Muscle of leg (tissue), 11 donors: ENCODE measurements around the gene KCTD19. TPM values are rescaled to one million over a fixed set of nuclear protein-coding genes. Genes with fewer than 3 reads are reported as not detected.

Experiments
- DNase-seq: peaks from one replicate; pipeline ENCODE4 v3.0.0; 2013
- H3K27ac ChIP-seq: one replicate; pipeline ENCODE4 v1.5.1; 2013; ENCODE audit warnings: mild to moderate bottlenecking, low read length, control low read depth
- H3K27me3 ChIP-seq: one replicate; pipeline ENCODE4 v1.6.1; 2013; ENCODE audit warnings: low read length; ENCODE audit not compliant: control insufficient read depth, insufficient read depth
- H3K36me3 ChIP-seq: one replicate; pipeline ENCODE4 v1.6.1; 2013; ENCODE audit warnings: low read length; ENCODE audit not compliant: control insufficient read depth, insufficient read depth
- H3K4me1 ChIP-seq: one replicate; pipeline ENCODE4 v1.6.1; 2013; ENCODE audit warnings: low read length; ENCODE audit not compliant: control insufficient read depth, insufficient read depth
- H3K4me3 ChIP-seq: one replicate; pipeline ENCODE4 v1.5.1; 2013; ENCODE audit warnings: low read length, control low read depth
- H3K9me3 ChIP-seq: replicated peaks from 2 replicates; pipeline ENCODE4 v1.6.1; 2013; ENCODE audit warnings: low read depth, low read length; ENCODE audit not compliant: control insufficient read depth
- WGBS: methylation state at CpG from one replicate; pipeline ENCODE4 v1.1.5; 2013; ENCODE audit warnings: missing lambda C conversion rate; ENCODE audit not compliant: insufficient coverage; 5-methylcytosine and 5-hydroxymethylcytosine counted together
- polyA plus RNA-seq, 8 donors: library from polyadenylated mRNA; unstranded; fragments of 120-200 nt; gene quantifications; one replicate each; pipeline versions ENCODE4 v1.2.1 to v1.2.3, GENCODE V29; 2013; ENCODE audit warnings: inconsistent platforms in 1 of 8, low replicate concordance in 1 of 8; ENCODE audit not compliant: insufficient read length in 8 of 8, insufficient read depth in 1 of 8
- total RNA-seq: library from RNA; stranded (reverse); fragments of 120-200 nt; gene quantifications from one replicate; pipeline ENCODE4 v1.2.4, GENCODE V29; 2013

Gene KCTD19
- total and polyA plus RNA-seq, 9 donors = 0.04 to 0.44 (median 0.23) TPM

DNA sequence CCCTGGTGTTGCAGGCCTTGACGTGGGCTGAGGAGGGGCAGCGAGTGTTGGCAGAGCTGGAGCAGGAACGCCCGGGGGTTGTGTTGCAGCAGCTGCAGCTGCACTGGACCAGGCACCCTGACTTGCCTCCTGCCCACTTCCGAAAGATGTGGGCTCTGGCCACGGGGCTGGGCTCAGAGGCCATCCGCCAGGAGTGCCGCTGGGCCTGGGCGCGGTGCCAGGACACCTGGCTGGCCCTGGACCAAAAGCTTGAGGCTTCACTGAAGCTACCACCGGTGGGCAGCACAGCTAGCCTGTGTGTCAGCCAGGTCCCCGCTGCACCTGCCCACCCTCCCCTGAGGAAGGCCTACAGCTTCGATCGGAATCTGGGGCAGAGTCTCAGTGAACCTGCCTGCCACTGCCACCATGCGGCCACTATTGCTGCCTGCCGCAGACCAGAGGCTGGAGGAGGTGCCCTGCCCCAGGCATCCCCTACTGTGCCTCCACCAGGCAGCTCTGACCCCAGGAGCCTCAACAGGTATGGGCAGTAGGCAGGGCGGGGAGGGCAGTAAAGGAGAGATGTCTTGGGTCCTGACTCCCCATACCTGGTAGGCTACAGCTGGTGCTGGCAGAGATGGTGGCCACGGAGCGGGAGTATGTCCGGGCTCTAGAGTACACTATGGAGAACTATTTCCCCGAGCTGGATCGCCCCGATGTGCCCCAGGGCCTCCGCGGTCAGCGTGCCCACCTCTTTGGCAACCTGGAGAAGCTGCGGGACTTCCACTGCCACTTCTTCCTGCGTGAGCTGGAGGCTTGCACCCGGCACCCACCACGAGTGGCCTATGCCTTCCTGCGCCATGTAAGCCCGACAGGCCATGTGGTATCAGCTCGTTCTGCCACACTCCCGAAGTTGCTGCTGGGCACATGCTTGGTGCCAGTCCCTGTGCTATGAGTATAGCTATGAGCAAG, 41.6 kb downstream of the KCTD19 start:
- Histone ChIP-seq H3K36me3 (peaks cover 33% of the 10 kb centered on the region), H3K9me3 (no peaks in the 10 kb centered on the region), H3K27ac (no peak overlapping the region), H3K4me3 (no peak overlapping the region), H3K27me3 (no peaks in the 10 kb centered on the region), H3K4me1 (peaks cover 16% of the 10 kb centered on the region)
- DNase-seq = no peak
- 75% methylated on average over 31 of the region's 34 CpGs for WGBS

DNA sequence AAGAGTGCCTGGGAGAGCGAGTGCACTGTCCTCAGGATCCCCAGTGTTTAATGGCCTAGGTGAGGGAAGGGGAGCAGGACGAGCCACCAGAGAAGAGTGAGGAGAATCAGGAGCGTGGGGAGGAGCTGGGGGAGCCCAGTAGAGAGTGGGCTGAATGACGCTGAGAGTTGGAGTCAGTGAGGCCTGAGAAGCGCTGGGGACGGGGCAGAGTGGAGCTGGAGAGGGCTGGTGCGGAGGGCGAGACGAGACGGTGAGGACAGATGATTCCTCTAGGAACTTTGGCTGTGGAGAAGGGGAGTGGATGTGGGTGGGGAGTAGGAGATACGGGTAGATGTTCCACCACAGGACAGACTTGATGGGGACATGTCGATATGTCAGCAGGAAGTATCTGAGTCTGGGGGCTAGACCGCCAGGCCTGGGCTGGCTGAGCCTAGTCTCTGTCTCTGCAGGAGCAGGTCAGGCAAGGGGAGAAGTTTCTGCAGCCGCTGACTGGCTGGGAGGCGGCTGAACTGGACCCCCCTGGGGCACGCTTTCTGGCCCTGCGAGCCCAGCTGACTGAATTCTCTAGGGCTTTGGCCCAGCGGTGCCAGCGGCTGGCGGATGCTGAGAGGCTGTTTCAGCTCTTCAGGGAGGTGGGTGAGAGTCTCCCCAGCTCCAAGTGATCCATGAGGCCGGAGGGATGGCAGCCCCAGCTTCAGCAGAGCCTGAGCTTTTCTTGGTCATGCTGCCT, 42.5 kb downstream of the KCTD19 start:
- WGBS = 81% methylated on average over 21 of the region's 21 CpGs
- H3K27ac ChIP-seq = no peak overlapping the region
- DNase-seq = no peak
- H3K27me3 ChIP-seq = no peaks in the 10 kb centered on the region
- no peak overlapping the region for H3K4me3 ChIP-seq
- peaks cover 33% of the 10 kb centered on the region for H3K36me3 ChIP-seq
- peaks cover 21% of the 10 kb centered on the region for H3K4me1 ChIP-seq
- H3K9me3 ChIP-seq = no peaks in the 10 kb centered on the region

DNA sequence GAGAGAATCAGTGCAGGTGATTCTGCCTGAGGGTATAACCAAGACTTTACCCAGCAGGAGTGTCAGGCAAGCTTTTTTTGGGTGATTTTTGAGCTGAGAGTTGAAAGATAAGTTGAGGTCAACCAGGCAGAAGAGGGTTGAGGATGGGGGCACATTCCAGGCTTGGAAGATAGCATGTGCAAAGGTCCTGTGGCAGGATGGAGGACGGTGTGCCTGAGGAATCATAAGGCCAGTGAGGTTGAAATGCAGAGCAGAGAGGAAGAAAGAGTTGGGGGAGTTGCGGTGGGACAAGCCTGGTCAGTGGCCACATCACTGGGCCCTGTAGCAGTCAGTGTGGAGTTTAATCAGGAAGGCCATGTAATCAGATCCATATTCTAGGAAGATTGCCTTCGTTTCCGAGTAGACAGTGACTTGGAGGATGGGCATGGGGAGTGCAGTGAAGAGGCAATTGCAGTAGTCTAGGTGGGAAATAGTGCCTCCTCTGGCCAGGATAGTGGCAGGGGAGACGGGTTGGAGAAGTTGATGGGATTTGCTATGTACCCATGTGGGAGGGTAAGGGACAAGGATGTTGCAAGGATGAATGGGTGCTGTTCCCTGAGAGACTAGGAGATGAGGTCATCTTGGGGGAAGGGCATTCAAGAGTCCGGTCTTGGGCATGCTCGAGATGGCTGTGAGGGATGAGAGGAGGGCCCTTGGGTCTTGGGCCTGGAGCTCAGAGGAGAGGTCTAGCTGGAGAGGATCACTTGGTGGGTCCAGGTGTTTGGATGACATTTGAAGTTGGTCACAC, 43.3 kb downstream of the KCTD19 start:
- Histone ChIP-seq H3K4me1 (peaks cover 26% of the 10 kb centered on the region), H3K36me3 (peaks cover 33% of the 10 kb centered on the region), H3K4me3 (no peak overlapping the region), H3K27ac (no peak overlapping the region), H3K27me3 (no peaks in the 10 kb centered on the region), H3K9me3 (no peaks in the 10 kb centered on the region)
- no peak for DNase-seq
- 85% methylated on average over 7 of the region's 7 CpGs for WGBS

DNA sequence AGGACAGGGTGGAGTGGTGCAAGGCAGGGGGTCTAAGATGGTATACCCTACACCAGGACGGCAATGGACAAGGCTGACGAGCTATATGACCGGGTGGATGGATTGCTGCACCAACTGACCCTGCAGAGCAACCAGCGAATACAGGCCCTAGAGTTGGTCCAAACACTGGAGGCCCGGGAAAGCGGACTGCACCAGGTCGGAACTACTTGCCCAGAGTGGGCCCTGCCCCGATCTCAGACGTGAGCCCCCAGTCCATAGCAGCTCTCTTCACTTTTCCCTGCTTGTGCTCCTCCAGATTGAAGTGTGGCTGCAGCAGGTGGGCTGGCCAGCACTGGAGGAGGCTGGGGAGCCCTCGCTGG, 44.1 kb downstream of the KCTD19 start:
- Histone ChIP-seq H3K4me1 (peaks cover 34% of the 10 kb centered on the region), H3K27ac (no peak overlapping the region), H3K4me3 (no peak overlapping the region), H3K36me3 (peaks cover 28% of the 10 kb centered on the region), H3K27me3 (no peaks in the 10 kb centered on the region), H3K9me3 (no peaks in the 10 kb centered on the region)
- no peak for DNase-seq
- 92% methylated on average over 9 of the region's 10 CpGs for WGBS

DNA sequence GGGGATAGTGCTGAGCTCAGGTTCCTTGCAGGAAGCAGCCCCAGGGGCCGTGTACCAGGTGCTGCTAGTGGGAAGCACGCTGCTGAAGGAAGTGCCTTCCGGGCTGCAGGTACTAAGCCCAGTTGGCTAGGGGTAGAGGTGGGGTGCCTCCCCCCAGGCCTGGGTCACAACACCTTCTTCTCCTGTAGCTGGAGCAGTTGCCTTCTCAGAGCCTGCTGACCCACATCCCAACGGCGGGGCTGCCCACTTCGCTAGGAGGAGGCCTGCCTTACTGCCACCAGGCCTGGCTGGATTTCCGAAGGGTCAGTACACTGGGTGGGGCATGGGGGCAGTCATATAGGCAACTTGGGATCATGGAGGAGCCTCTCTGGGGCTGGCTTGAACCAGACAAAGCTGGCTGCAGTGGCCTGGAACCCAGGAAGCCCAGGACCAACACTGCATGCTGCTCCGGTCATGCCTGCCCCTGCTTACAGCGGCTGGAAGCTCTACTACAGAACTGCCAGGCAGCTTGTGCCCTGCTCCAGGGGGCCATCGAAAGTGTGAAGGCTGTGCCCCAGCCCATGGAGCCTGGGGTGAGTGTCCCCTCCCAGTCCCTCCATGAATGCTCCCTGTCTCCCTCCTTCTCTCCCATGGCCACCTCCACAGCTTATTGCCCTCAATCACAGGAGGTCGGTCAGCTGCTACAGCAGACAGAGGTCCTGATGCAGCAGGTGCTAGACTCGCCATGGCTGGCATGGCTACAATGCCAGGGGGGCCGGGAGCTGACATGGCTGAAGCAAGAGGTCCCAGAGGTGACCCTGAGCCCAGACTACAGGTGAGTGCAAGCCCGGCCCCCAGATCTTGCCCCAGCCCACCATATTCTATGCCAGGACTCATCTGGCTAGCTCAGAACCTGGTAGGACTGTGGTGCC, 44.8 kb downstream of the KCTD19 start:
- Histone ChIP-seq H3K36me3 (peaks cover 30% of the 10 kb centered on the region), H3K27me3 (no peaks in the 10 kb centered on the region), H3K9me3 (no peaks in the 10 kb centered on the region), H3K27ac (no peak overlapping the region), H3K4me1 (peaks cover 36% of the 10 kb centered on the region), H3K4me3 (no peak overlapping the region)
- no peak for DNase-seq
- WGBS = 85% methylated on average over 12 of the region's 14 CpGs

DNA sequence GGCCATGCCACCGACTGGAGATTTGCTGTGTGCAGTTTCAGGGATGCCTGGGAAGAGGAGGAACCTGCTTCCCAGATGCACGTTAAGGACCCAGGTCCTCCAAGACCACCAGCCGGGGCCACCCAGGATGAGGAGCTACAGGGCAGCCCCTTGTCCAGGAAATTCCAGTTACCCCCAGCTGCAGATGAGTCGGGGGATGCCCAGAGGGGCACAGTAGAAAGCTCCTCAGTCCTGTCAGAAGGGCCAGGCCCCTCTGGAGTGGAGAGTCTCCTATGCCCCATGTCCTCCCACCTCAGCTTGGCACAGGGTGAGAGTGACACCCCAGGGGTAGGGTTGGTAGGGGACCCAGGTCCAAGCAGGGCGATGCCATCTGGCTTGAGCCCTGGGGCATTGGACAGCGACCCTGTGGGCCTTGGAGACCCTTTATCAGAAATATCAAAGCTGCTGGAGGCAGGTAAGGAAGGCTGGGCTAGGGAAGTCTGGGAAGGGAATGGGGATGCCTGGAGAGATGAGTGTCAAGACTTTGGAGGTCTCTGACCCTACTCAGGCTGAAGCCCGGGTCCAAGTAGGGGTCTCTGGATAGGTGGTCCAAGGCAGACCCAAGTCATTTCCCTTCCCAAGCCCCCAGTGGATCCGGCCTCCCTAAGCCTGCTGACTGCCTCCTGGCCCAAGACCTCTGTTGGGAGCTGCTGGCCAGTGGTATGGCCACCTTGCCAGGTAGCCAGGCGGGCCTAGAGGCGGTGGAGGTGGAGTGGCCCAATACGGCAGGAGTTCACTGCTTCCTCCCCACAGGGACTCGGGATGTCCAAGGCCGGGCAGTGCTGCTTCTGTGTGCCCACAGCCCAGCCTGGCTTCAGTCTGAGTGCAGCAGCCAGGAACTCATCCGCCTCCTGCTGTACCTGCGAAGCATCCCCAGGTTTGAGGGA, 46.2 kb downstream of the KCTD19 start:
- no peak overlapping the region for H3K27ac ChIP-seq
- peaks cover 36% of the 10 kb centered on the region for H3K4me1 ChIP-seq
- no peak for DNase-seq
- peak overlapping the region; percentile 25 for H3K4me3 ChIP-seq
- H3K27me3 ChIP-seq = no peaks in the 10 kb centered on the region
- peaks cover 29% of the 10 kb centered on the region for H3K36me3 ChIP-seq
- no peaks in the 10 kb centered on the region for H3K9me3 ChIP-seq
- 91% methylated on average over 9 of the region's 15 CpGs for WGBS

DNA sequence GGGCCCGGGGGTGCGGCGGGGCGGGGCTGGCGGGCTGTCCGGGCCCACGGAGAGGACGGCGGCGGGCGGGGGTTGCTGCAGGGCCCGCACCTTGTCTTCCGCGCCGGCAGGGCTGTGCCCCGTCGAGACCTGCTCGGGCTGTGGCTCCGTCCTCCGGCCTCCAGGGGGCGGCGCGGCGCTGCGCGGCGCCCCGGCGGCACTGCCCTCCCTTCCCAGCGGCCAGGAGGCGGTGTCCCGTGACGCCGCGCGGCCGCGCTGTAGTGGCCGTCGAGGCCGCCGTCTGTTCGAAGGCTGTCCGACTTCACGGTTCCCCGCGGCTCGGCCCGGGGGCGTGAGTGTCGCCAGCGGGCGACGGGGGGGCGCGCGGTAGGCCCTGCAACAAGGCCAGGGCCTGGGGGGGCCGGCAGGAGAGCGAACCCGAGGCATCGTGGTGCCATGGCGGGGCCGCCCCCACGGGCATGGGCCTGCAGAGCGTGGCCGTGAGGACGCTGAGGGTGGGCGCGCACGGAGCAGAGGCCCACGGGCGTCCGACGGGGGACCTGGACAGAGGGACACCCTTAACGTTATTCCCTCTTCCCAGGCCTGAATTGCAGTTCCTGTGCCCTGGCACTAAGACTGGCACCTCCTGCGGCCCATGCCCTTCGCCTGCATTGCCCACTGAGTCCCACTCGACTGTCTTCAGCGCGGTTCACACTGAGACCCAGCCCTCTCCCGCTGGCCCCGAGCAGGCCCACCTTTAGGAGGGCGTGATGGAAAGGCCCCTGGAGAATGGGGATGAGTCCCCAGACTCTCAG, 47.0 kb downstream of the KCTD19 start, which contains the start of gene PLEKHG4:
PLEKHG4 (plus strand) TSS at position 237 of the 794 bp plus-strand sequence; CDS start at position 750, 513 bp downstream.
- Histone ChIP-seq H3K4me1 (peaks cover 30% of the 10 kb centered on the region), H3K36me3 (peaks cover 25% of the 10 kb centered on the region), H3K27ac (no peak within 1 kb of the TSS), H3K9me3 (no peaks in the 10 kb centered on the region), H3K4me3 (peak within 1 kb of the TSS; percentile 45), H3K27me3 (no peaks in the 10 kb centered on the region)
- 15% methylated on average over 71 of the region's 83 CpGs for WGBS
- DNase-seq = peak; percentile 85

DNA sequence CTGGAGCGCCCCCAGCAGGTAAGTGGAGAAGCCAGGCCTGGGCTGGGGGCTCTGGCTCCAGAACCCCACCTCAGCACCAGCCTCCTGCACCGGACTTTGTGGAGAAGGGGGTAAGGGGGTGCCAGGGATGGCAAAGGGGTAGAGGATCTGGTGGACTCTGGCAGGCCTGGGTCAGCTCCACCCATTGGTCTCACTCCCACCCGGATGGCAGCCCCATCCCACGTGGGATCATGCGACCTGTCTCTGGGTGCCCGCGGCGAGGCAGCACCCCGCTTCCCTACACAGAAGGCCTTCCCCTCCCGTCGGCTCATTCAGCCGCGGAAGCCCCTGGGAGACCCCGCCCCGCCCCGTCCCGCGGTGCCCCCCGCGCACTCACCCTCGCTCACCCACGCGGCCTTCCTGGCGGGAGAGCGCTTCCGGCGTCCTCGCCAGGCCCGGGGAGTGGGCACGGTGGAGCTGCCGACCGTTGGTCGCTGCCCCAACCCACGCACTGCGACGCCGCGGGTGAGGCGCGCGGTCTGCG, 47.7 kb downstream of the KCTD19 start:
- Histone ChIP-seq H3K4me3 (peak overlapping the region; percentile 45), H3K27ac (no peak overlapping the region)

More for the DNA sequence above, 47.7 kb downstream of the KCTD19 start:
- peak; percentile 33 for DNase-seq
- H3K4me1 ChIP-seq = peaks cover 25% of the 10 kb centered on the region
- peaks cover 25% of the 10 kb centered on the region for H3K36me3 ChIP-seq
- WGBS = under 1% methylated on average over 35 of the region's 42 CpGs
- H3K27me3 ChIP-seq = no peaks in the 10 kb centered on the region
- no peaks in the 10 kb centered on the region for H3K9me3 ChIP-seq
